Activated T-cell treated with anti-CD3 and anti-CD28 coated beads for 4 hours (primary cell): ENCODE results near the gene CAMK2B.

ENCODE experiments used
- DNase-seq: peaks from one replicate; pipeline ENCODE4 v3.0.0-alpha.2; 2020

The CAMK2B gene

DNA sequence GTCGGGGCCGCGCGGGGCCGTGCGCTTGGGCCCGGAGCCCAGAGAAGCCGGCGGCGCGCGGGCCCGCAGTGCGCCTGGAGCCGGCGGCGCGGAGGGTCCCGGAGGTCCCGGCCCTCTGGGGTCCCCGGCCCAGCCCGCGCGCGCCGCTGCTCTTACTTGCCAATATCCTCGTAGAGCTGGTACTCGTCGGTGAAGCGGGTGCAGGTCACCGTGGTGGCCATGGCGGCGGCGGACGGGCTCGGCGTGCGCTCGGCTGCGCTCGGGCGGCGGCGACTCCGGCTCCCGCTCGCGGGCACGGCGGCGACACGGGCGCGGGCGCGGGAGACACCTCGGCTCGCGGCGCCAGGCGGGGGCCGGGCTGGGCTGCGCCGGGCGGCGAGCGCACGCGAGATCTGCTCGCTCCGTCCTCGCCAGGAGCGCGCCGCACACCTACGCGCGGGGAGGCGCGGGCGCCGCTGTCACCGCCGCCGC lies at the start of gene CAMK2B:
CAMK2B (minus strand) TSS at position 394 of the 471 bp plus-strand sequence; CDS start at position 221, 173 bp downstream.
- DNase-seq = no peak

DNA sequence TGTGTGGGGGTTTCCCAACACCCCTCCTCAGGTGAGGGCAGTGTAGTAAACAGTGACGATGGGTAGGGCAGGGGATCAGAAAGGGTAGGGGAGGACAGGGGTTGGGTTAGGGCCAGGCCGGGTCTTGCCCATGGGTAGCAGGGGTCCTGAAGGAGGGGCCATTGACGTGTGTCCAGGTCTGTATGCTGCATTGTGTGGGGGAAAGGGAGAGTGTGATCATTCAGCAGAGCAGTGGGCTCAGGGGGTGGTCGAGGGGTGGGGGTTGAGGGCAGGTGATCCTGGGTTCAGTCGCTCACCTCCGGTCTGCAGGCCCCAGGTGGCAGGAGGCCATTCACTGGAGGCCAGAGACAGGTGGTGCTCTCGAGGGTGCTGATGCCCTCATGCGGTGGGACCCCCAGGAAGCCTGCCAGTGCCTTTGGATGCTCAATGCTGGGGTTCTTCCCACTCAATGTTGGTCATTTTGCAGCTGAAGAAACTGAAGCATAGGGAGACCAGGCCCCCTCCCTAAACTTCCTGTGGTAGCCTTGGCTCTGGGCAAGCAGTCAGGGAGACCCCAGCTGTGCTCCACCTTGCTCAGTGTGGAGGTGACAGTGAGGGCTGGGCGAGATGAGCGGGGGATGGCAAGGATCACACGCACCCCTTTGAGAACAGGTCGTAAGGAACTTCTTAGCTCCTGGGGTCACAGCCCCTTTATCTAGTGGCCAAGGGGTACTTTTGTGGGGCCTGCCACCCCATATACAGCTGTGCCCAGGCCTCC lies 48.8 kb upstream of the CAMK2B start:
- no peak for DNase-seq

DNA sequence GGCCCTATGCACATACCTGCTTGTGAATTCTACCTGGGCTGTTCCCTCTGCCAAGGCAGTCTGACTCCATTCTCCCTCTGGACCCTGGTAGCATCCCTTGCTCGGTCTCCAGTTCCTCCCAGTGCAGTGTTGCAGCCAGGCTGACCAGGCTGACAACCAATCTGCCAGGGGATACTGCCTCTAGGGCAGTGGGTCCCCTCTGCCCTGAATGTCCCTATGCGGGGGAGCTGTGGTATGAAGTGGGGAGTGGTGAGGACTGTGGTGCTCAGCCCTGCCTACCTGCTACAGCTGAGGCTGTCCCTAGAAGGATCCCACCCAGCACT lies 48.0 kb upstream of the CAMK2B start:
- no peak for DNase-seq

DNA sequence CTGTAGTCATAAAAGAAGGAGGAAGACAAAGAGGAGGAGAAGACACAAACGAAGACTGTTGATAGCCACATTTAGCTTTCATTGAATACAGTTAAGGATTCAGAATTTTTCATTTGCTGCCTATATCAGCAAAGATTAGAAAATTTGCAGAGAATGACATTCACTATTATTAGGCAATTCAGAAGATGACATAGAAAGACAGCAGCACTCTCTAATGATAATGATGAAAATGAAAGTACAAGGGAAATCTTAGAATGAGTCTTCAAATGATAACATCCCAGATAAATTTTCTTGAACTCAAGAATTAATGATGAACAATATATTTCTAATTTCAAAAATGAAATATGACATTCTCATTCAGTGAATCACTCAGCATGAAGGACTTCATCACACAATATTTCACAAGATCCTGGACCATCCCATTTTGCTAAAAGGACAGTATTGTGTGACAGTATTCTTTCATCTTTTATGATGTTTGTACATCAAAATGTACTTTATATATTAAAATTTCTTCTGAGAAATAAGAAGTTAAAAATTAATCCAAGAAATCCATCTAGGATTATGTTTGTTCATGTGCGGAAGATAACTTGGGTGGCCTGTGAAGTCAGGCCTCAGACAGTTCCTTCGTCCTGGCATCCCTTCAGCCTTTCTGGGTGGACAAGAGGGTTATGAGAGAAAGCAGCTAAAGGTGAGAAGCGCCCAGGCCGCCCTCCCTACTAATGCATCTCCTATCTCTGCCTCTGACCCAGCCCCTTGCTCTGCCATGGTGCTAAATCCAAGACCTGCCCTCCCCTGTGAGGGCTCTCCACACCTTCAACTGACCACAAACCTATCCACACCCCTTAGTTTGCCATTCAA lies 47.4 kb upstream of the CAMK2B start:
- DNase-seq = no peak

DNA sequence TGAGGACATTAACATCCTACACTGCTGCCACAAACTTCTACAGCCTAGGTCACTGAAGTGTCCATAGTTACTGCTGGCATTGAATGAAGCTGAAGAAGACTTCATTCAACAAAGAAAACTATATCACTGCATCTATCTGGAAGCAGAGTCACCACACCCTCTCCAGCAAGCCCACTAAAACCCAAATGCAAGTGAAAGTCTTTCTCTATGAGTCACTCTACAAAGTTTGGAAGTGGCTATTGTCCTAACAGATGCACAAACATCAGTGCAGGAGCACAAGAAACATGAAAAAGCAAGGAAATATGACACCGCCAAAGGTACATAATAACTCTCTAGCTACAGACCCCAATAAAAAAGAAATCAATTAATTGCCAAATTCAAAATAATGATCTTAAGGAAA lies 43.5 kb upstream of the CAMK2B start:
- DNase-seq = no peak

DNA sequence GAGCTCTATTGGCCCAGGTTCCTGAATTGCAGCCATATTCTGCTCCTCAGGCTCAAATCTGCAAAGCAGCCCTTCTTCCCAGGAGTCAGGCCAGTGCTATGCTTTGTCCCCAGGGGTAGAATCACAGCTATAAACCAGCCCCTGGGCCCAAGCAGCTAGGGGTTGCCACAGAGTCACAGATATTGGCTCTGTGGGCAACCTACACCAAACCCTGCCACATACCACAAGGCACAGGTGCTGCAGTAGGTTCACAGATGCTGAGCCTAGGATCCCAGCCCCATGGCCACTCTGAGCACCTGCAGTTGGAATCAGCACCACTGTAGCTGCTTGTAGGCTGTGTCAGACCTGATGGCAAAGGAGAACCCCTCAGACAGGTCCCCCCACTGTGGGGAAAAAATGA lies 43.1 kb upstream of the CAMK2B start:
- no peak for DNase-seq

DNA sequence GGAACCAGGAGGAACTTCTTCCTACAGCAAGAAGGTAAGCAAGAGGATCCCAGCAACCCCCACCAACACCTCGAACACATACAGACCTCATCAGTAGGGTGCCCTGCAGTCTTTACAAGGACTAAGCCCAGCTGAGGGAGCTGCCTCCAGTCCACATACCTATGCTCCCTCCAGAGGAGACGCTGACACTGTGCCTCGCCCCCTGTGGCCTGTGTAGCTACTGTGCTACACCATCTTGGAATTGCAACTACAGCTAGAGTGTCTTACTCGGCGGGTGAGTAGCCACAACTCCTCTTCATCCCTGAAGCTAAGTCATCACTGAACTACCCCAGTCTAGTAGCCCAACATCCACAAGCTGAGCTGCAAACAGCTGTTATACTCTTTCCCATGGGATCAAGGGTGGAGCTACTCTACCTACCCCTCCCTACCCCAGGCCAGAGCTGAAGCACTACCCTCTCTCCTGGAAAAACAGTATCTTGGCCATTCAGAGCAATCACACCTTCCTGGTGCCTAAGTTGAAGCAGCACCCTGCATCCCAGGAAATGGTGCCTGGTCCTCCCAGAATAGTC lies 42.2 kb upstream of the CAMK2B start:
- DNase-seq = no peak

DNA sequence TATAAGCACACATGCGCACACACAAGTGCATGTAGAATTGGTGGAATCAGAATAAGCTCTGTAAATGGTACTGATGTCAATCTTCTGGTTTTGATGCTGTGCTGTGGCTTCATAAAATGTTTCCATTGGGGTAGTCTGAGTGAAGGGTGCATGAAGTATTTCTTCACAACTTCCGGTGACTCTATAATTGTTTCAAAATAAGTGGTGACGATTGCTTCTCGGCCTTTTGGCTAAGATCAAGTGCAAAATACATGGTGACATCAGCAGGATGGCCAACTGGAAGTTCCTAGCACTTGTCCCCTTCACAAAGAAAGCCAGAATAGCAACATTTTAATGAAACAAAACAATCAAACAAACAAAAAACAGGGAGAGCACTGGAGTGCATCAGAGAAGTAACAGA lies 41.6 kb upstream of the CAMK2B start:
- DNase-seq = no peak

DNA sequence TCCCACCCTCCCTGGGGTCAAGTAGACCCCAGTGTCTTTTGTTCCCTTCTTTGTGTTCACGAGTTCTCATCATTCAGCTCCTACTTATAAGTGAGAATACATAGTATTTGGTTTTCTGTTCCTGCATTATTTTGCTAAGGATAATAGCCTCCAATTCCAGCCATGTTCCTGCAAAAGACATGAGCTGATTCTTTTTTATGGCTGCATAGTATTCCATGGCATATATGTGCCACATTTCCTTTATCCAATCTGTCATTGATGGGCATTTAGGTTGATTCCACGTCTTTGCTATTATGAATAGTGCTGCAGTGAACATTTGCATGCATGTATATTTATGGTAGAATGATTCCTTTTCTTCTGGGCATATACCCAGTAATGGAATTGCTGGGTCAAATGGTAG lies 28.3 kb upstream of the CAMK2B start:
- no peak for DNase-seq

DNA sequence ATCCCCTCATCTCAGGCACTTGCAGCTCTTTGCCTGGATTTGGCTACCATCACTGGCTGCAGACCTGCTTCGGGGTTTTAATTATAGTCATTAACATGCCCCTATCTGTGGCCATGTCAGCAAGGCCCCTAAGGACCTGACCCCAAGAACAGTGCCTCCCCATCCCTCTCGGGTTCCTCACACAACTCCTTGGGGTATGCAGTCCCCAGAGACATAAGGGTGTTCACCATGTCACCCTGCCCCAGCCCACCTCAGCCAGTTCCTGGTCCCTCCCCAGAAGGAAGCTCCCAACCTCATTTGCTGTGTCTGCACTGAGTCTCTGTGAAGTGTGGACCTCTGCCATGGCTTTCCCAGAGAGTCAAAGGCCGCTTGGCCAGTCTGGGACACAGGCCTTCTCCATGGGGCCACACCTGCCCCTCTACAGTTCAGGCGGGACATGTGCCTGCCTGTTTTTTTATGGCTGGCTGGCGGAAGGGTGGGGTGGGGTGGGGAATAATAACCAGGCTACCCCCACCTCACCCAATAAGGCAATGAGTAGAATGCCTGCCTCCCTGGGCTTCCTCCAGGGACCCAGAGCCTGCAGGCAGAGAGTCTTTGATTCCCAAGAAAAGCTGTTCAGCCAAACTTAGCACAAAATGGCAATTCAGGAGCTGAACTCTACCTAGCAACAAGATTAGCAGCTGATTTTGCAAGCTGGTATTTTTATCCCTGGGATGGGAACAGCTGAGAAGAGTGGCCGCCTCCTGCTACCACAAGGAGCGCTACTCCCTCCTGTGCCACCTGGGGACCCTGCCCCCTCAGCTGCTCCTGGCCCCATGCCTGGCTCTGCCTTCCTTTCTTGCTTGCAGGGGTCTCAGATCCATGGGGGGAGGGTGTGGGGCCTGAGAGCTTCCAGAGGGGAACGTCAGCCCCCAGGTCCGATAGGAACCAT lies 23.7 kb upstream of the CAMK2B start:
- no peak for DNase-seq

DNA sequence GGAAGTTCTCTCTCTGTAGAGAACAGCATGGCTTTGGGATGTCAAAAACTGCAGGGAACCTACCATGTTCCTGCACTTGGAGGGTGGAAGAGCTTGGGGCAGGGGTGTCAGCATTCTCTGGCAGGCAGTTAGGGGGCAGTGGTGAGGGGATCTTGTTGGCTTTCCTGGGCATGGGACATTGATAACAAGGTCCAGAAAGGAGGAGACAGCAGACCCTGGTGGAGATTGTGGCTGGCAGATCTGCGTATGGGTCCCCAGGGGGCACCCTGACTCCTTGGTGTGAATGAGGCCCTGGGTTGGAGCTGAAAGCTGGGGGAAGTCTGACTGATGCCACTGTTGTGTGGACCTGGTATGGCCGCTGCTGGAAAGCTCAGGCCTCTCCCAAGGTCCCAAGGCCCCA lies 22.9 kb upstream of the CAMK2B start:
- no peak for DNase-seq

DNA sequence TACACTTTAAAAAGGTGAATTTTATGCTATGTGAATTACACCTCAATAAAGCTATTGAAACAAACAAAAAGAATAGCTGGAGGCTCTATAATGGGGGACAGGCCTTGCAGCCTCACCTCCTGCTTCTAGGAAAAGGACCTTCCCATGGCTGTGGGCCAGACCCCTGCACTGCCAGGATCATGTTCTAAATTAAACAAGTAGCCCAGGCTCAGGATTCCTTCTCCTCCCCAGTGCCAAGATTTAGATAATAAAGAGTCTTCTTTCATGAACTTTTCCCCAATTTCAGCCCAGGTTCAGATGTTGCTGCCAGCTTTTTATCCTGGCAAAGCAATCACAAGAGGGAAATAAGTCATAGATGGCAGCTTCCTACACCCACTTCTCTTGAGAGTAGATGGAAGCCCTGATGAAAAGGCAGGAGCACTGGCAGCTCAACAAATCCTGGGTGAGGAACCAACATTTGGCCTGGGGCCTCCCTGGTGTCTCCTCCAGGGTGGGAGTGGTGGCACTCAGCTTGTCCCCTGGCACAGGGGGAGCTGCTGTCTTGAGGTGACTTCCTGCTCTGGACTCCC lies 22.2 kb upstream of the CAMK2B start:
- DNase-seq = no peak

DNA sequence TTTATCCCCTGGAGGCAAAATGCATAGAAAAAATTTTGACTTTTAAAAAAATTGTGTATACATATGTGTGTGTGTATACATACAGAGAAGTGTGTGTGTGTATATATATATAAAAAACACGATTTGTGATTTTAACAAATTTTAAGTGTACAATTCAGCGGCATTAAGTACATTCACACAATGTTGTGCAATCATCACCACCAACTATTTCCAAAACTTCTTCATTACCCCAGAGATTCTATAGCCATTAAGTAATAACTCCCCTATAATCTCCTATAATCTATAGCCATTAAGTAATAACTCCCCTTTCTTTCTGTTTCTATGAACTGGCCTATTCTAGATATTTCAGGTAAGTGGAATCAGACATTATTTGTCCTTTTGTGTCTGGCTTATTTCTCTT lies 20.7 kb upstream of the CAMK2B start:
- no peak for DNase-seq

DNA sequence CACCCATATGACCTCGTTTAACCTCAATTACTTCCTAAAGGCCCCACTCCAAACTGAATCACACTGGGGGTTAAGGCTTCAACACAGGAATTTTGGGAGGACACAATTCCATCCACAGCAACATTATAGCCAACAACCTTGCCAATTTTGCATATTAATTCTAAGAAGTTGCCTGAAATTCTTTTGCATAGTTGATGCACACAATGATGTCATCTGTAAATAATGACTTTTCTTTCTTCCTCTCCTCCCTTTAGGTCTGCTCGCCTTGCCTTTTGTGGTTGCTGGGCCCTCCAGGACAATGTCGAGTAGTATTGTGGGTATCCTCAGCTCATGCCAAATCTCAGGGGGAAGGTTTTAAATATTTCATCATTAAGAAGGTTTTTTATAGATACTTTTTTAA lies 16.0 kb upstream of the CAMK2B start:
- DNase-seq = no peak

DNA sequence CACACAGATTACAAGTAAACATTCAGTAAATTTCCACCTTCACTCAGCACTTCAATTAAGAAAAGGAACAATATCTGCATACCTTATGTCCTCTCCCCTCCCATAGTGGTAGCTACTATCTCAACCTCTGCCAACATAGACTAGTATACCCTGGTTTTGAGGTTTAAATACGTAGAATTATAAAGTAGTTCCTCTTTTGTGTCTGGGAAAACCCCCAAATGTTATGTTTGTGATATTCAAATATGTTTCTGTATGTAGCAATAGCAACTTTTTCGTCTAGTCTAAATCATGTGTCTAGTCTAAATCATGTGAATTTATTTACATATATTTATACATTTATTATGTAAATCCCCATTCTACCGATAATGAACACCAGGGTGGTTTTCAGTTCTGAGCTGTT lies 13.2 kb upstream of the CAMK2B start:
- DNase-seq = no peak

DNA sequence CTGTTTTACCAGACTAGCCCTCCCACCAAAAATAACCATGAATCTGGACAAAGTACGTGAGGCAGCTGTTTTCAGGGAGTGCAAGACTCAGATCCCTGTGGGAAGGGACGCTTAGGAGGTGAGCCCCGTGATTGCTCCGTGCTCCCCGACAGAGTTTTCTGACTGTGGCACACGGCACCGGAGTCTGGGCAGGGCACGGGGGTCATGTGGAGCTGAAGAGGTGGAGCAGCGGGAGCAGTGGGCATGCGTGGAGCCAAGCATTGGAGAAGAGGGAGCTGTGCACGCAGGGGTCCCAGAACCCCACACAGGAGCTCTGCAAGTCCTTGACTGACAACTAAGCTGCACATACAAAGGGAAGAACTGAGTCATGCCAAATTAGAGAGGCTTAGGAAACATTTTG lies 11.1 kb upstream of the CAMK2B start:
- no peak for DNase-seq

DNA sequence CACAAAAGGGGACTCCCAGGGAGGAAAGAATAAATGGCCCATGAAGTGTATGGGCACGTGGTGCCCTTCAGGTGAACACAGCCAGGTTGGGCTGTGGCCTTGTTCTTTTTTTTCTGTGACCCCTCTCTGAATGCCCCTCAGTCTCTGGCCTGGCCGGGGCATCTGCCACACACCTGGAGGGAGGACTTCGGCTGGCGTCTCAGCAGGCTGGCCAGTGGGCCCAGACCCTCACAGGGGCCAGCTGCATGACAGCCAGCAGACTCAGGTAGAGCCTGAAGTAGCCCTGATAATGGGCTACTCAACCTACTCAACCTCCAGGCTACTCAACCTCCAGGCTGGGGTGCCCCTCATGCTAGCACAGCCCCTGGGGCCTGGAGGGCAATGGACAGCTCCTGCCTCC lies 9.8 kb upstream of the CAMK2B start:
- no peak for DNase-seq

DNA sequence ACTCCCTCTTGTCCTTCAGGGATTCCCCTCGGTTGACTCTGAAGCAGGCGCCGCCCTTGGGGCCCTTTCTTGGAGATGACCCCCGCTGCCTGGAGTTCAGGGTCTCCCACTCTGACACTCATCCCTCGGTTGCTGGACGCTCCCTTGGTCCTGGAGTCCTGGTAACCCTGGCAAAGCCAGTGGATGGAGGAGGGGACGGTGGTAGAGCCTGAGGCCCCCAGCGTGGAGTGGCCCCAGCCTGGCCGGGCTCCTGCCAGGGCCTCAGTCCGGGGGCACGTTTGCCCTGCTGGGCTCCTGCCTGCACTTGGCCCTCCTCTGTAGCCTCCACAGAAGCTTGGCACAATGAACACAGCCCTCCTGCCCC lies 9.3 kb upstream of the CAMK2B start:
- no peak for DNase-seq

DNA sequence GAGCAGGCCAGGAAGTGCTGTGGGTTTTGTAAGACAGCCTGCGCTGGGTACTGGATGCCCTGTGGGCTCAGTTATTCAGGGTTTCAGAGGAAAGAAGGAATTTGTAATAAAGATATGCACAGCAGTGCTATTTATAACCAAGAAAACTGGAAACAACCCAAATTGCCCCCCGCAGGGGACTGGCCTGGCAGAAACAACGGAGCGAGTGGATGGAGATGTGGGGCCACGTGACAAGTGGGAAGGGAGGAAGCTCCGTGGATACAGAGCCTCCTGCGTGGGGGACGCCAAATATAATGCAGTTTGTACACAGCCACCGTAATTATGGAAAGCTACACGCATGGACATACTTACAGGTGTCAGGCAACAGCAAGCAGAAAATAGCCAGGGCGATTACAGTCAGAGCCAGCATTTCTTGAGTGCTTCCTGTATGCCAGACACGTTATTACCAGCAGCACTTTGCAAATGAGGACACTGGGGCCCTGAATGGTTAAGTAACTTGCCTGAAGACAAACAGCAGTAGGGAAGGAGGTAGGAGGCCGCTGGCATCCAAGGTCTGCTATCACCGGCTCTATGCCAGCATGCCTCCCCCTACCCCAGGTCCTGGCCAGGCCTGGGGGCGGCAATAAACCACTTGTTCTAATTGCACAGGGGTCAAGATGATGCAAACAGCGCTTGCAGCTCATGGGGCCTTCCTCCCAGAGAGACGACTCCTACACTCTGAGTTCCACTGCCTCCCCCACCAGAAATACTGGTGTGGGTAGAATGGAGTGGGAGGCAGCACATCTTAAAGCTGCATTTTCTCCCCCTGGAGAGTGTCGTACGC lies 8.7 kb upstream of the CAMK2B start:
- DNase-seq = no peak

DNA sequence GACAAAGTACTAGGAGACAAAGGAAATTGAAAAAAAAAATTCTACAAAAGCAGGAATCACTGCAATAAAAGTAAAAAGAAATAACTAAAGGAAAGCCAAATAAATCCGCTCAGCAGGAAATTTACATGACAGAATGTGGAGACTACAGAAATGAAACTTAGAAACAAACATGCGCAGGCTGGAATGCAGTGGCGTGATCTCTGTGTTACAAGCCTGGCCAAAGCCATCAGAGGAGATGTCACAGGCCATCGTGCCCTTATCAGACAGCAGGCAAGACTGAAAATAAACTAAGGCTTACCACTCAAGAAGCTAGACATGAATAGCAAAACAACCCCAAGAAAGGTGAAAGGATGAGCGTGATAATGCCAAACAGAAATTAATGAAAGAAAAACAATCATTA lies 6.3 kb upstream of the CAMK2B start:
- DNase-seq = no peak

DNA sequence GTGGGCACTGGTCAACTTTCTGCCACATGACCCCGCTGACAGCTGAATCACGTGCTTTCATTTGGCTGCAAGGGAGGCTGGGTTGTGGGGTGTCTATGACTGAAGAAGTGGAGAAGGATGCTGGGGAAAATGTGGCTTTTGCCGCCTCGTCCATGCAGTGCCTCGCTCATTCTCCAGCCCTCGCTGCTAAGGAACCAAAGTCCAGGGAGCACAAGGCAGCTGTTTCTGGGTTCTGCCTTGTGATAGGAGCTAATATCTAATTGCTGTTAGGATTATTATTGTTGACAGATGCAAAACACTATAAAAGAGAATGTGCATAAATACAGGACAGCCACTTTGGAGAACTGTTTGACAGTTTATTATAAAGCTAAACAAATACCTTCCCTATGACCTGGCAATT lies 4.9 kb upstream of the CAMK2B start:
- no peak for DNase-seq

DNA sequence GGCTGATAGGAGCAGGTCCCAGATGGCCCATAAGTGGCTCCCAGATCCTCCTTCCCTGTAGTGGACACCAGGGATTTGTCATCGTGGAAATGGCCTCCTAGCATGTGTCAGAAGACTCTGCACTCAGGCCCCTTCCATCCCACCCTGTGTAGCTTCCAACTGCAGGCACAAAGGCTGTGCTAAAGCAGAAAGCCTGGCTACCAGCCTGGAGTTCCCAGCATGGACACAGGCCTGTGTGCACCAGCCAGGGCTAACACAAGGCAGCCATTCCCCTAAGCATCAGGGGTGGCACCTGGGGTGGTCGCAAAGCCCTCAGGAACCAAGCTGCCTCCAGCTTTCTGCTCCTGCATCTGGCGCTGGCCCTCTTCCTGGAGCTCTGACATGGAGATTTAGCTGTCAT lies 4.5 kb upstream of the CAMK2B start:
- DNase-seq = no peak
